ENCODE measurements around the gene IL27RA. TPM values are rescaled to one million over a fixed set of nuclear protein-coding genes. Genes with fewer than 3 reads are reported as not detected.

The IL27RA gene
- total and polyA plus RNA-seq, 3 donors from 2014 or later = 3.5 to 5.2 (median 4.9) TPM

GRCh38 chr19:13987101-13987890 lies 44.3 kb upstream of the IL27RA start:
- 61 to 67% methylated on average over 17 of the region's 17 CpGs for WGBS, 2 donors
- DNase-seq = peak; percentile 32
- intact Hi-C loops (cut with DNase I; ENCODE audit: low total_unique reads) = no loop called here
- H3K27me3 ChIP-seq = no peaks in the 10 kb centered on the region
- no peaks in the 10 kb centered on the region for H3K9me3 ChIP-seq
- no peaks in the 10 kb centered on the region for H3K36me3 ChIP-seq (ENCODE audit: low read depth, missing control alignments)
- TF ChIP-seq POLR2A (IDR thresholded peaks at IDR 0.05) (no peak), CTCF (IDR thresholded peaks at IDR 0.05) (no peak)
- no peak overlapping the region for H3K4me3 ChIP-seq
- H3K4me1 ChIP-seq = peaks cover 21% of the 10 kb centered on the region
- H3K27ac ChIP-seq = peak overlapping the region; percentile 79 to 80

GRCh38 chr19:13989487-13989886 lies 42.1 kb upstream of the IL27RA start:
- TF ChIP-seq POLR2A (IDR thresholded peaks at IDR 0.05) (no peak), CTCF (IDR thresholded peaks at IDR 0.05) (no peak)
- Histone ChIP-seq H3K4me1 (peaks cover 21% of the 10 kb centered on the region), H3K27me3 (no peaks in the 10 kb centered on the region), H3K27ac (no peak overlapping the region), H3K36me3 (ENCODE audit: low read depth, missing control alignments) (no peaks in the 10 kb centered on the region), H3K4me3 (no peak overlapping the region), H3K9me3 (no peaks in the 10 kb centered on the region)
- intact Hi-C loops (cut with DNase I; ENCODE audit: low total_unique reads) = no loop called here
- 82% methylated on average over 7 of the region's 7 CpGs for WGBS, 2 donors
- DNase-seq = no peak

GRCh38 chr19:13990085-13990484 lies 41.5 kb upstream of the IL27RA start:
- WGBS, 2 donors = 82 to 88% methylated on average over 8 of the region's 8 CpGs
- no peaks in the 10 kb centered on the region for H3K36me3 ChIP-seq (ENCODE audit: low read depth, missing control alignments)
- no peak for TF ChIP-seq CTCF (IDR thresholded peaks at IDR 0.05)
- TF ChIP-seq POLR2A (IDR thresholded peaks at IDR 0.05) = no peak

GRCh38 chr19:13992025-13992424 lies 39.5 kb upstream of the IL27RA start:
- no peak overlapping the region for H3K27ac ChIP-seq
- peaks cover 9% of the 10 kb centered on the region for H3K4me1 ChIP-seq
- no peak overlapping the region for H3K4me3 ChIP-seq
- H3K36me3 ChIP-seq (ENCODE audit: low read depth, missing control alignments) = no peaks in the 10 kb centered on the region
- H3K9me3 ChIP-seq = no peaks in the 10 kb centered on the region
- H3K27me3 ChIP-seq = no peaks in the 10 kb centered on the region
- no peak for DNase-seq
- WGBS, 2 donors = 90 to 94% methylated on average over 7 of the region's 7 CpGs
- TF ChIP-seq CTCF (IDR thresholded peaks at IDR 0.05) = no peak
- TF ChIP-seq POLR2A (IDR thresholded peaks at IDR 0.05) = no peak
- intact Hi-C loops (cut with DNase I; ENCODE audit: low total_unique reads) = no loop called here

More at GRCh38 chr19:13990085-13990484, 41.5 kb upstream of the IL27RA start:
- H3K27ac ChIP-seq = no peak overlapping the region
- H3K4me3 ChIP-seq = no peak overlapping the region
- H3K9me3 ChIP-seq = no peaks in the 10 kb centered on the region
- intact Hi-C loops (cut with DNase I; ENCODE audit: low total_unique reads) = no loop called here
- H3K27me3 ChIP-seq = no peaks in the 10 kb centered on the region
- DNase-seq = no peak
- peaks cover 21% of the 10 kb centered on the region for H3K4me1 ChIP-seq

Measured in testis (tissue), 3 donors.